ENCODE data around the gene XPOT.

Gene XPOT

GRCh38 chr12:64419696-64420095 lies 15.5 kb downstream of the XPOT start:
- DNase-seq: no peak

DNA sequence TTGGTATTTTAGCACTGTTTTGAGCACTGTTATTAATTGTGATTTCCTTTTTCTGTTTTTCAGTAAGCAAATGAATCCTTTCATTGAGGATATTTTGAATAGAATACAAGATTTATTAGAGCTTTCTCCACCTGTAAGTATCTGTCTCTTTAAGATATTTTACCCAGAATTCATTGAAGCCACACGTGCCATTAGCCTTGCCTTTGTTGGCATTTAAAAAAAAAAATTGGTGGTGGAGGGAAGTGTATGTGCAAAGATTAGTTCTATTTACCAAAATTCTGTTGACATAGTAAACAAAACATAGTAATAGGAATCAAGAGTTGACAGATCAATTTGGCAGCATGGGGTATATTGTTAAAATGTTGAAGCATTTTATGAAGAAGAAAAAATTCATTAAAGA lies 23.8 kb downstream of the XPOT start:
- no peak for DNase-seq

- DNase-seq: no peak
Observed at GRCh38 chr12:64428956-64429355, 24.8 kb downstream of the XPOT start.

- DNase-seq: no peak
Observed at GRCh38 chr12:64430886-64431285, 26.7 kb downstream of the XPOT start.

- DNase-seq: no peak
Observed at GRCh38 chr12:64431791-64432190, 27.6 kb downstream of the XPOT start.

DNA sequence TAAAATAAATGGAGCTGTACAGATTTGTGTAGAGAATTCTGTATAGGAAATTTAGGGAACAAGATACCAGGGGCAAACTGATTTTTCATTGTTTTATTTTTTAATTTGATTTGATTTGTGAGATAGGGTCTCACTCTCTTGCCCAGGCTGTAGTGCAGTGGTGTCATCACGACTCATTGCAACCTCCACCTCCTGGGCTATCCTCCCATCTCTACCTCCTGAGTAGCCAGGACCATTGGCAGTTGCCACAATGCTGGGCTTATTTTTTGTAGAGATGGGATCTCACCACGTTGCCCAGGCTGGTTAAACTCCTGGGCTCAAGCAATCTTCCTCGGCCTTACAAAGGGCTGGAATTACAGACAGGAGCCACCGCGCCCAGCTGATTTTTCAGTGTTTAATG lies 29.7 kb downstream of the XPOT start:
- no peak for DNase-seq

DNA sequence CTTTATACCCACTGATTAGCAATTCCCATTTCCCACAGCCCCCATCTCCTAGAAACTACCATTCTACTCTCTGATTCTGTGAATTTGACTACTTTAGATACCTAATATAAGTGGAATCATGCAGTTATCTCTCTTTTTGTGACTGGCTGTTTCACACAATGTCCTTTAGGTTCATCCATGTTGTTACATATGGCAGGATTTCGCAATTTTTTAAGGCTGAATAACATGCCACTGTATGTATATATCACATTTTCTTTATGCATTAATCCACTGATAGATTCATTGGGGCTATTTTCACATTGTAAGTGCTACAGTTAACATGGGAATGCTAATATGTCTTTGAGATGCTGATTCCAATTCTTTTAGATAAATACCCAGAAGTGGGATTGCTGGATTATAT lies 35.9 kb downstream of the XPOT start:
- no peak for DNase-seq

GRCh38 chr12:64445490-64445889 lies 41.3 kb downstream of the XPOT start:
- DNase-seq: no peak

DNA sequence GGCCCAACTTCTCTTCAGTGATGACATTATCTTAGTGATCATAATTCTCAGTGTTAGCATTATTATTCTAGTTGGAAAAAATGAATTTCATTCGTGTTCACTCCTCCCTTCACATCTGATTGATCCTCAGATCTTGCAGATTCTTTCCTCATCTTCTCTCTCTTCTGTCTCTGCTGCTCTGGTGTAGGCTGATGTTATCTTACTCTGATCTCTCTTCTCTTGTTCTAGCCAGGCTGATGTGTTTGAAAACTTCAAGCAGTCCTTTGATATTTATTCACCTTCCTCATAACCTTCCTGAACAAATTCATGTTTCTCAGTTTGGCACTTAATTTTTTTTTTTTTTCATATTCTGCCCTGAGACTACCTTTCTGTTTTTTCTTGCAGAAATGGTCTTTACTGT lies 42.1 kb downstream of the XPOT start:
- no peak for DNase-seq

DNA sequence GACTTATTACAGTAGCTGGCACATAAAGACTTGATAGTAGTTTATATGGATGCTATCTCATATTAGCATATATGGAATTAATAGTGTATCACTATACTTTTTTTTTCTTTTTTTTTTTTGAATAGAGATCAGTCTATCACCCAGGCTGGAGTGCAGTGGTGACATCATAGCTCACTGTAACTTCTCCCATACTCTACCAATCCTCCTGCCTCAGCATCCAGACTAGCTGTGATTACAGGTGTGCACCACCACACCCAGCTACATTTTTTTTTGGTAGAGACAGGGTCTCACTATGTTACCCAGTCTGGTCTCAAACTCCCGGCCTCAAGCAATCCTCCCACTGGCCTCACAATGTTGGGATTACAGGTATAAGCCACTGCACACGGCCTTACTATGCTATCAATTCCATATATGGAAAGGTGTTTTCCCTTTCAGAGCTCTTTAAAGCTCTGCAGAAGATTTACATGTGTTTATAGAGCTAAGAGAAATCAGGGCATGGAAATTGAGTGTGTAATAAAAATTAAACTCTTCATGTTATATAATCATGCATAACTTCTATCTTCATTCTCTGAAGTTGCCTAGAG lies 46.0 kb downstream of the XPOT start:
- DNase-seq: no peak

GRCh38 chr12:64450711-64451486 lies 46.7 kb downstream of the XPOT start:
- peak; percentile 75 for DNase-seq

DNA sequence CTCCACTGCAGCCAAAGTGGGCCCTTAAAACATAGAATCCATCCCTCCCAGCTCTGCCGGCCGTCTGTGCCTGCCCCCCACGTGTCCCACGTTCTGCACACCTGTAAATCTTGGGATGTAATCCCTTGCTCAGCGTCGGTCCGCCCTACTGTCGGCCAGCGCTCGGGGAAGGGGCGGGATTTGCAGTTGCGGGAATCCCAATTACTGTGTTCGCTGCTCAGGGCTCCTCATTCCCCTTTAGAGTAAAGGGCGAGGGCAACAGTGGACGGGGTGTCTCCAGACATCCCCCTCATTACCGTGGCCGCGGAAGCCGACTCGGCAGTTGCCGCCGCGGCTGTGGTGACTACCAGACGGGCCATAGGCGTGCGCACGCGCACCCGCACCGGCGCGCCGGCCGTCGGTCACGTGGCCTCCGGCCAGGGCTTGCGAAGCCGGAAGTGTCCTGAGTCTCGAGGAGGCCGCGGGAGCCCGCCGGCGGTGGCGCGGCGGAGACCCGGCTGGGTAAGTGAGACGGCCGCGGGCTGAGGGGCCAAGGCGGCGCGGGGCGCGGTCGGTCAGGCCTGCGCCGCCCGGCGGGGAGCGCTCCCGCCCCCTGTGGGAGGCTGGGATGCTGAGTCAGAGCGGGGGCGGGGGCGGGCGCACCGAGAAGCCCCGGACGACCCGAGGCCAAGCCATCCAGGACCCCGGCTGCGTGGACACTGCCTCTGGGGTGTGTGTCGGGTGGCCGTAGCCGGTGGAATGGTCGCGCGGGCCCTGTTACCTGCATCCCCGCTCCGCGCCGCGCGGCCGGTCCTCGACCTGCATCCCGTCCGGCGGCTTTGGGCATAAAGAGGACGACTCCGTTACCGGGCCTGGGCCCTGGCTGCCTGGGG lies 47.7 kb downstream of the XPOT start, which contains the start of gene TBK1:
Gene TBK1, plus strand, starts transcription at position 434 of the 872 bp plus-strand sequence. CDS start 3,751 bp downstream, outside the sequence.
- DNase-seq: peak; percentile 92

GRCh38 chr12:64452559-64453329 lies 48.6 kb downstream of the XPOT start:
- peak; percentile 70 for DNase-seq

- DNase-seq: no peak
Observed at GRCh38 chr12:64455506-64455905, 51.3 kb downstream of the XPOT start.

DNA sequence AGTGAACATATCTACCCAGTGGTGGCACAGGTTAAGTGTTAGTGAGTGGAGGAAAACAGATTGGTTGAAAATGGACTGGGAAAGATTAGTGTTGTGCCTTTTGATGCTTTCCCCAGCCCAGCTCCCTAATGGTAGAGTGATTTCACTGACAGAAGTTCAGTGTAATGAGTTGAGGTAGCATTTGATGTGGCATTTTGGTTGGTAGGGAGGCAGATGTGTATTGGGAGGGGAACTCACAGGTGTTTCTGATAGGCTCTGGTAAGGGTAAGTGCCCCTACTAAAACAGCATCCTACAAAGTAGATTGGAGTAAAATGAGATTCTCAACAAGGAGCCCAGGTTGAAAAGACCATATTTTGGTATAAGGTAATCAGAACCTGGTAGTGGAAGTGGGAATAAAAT lies 51.9 kb downstream of the XPOT start:
- DNase-seq: peak; percentile 13

DNA sequence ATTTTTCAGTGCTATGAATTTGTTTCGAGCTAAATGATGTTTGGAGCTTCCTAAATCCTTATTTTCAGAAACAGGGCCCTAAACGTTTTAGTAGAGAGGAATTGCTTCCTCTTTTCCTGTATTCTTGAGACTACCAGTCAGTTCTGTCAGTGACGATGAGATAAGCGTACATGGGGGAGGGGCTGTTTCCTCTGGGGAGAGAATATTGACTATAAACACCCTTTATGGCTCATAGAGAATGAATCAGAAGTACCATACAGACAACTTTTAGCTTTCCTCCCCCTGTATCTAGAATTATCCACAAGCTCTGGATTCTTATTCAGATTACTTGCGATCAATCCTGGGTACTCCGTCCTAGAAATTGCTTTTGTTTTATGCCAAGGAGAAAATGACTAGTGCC lies 52.8 kb downstream of the XPOT start:
- DNase-seq: peak; percentile 90

GRCh38 chr12:64457466-64457865 lies 53.3 kb downstream of the XPOT start:
- no peak for DNase-seq

DNA sequence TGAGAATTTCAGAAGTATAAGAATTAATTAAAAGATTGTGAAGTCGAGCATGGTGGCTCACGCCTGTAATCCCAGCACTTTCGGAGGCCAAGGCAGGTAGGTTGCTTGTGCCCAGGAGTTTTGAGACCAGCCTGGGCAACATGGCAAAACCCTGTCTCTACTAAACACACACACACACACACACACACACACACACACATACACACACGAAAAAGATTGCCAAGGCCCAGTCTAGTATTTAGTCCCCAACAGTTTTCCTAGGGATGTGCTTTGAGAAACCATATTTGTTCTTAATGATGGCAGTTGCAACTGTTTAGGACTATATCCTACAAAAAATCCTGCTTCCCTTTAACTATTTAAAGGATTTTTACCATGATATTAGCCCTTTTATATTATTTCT lies 53.7 kb downstream of the XPOT start:
- no peak for DNase-seq

- peak; percentile 32 for DNase-seq
Observed at GRCh38 chr12:64459394-64459891, 55.3 kb downstream of the XPOT start.

- no peak for DNase-seq
Observed at GRCh38 chr12:64461634-64462414, 57.6 kb downstream of the XPOT start.

DNA sequence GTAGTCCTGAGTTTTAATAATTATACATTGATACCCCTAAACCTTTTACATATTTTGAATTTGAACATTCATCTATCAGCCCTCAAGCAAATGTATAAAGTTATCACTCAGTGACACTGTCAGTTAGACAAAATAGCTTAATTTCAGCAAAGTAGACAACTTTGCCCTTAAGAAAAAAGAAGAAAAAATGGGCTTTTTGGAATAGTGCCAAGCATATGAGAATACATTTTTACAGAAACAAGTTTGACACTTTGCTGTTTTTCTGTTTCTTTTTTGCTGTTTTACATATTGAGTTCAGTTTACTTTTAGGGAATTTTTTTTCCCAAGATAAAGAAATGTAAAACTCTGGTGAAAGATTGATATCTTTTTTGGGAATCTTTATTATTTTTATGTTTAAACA lies 62.0 kb downstream of the XPOT start:
- peak; percentile 18 for DNase-seq

DNA sequence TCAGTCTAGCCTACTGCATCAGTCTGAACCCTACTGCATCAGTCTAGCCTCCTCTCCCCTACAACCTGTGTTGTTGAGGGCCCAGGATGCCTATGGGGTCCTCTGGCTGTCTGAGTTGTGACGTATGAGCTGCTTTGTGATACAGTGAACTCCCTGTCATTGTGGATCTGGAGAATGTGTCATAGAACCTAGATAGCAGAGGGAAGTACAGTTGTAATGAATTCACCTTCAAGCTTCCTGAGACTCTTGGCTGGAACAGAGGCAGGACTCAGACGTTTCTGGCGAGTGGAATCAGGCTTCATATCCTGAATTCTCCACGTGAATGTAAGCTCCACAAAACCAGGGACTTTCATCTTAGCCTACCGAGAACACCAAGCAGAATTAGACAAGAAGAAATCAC lies 64.8 kb downstream of the XPOT start:
- DNase-seq: no peak

Data from hematopoietic multipotent progenitor cell treated with erythropoietin and hydrocortisone succinate and interleukin-3 and kit ligand, for 4 days (in vitro differentiated cells).